ENCODE data around the gene THNSL1.

Gene THNSL1

DNA sequence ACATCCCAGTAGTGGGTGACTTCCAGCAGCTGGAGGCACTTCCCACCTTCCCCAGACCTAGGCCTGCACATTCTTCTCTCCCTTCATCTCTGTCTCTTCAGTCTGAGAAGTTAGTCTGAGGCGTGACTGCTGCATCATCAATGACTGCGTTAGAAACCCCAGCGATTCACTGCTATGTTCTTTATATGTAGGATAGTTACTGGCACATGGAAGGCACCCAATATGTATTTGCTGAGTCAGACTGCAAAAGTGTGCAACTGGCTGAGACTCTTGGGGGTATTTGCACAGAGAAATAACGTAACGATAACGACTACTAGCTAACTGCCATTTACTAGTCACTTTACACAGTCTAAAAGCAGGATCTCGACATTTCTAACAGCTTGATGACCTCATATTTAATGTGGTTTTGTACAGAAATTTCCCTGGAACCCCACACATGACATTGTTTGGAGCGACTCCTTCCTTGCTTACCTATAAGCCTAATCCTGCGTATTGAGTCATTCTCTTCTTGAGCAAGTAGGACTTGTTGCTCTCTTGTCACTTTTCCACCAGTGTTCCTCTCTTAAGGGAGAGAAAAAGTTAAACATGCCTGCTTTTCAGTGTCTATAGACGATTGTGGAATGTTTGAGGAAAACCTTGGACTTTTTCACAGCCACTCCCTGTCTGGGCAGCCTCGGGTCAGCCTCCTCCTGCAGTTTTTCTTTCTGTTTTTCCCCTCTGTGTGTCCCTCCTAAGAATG is 45.5 kb downstream of the THNSL1 start:
- peak; percentile 50 for DNase-seq

DNA sequence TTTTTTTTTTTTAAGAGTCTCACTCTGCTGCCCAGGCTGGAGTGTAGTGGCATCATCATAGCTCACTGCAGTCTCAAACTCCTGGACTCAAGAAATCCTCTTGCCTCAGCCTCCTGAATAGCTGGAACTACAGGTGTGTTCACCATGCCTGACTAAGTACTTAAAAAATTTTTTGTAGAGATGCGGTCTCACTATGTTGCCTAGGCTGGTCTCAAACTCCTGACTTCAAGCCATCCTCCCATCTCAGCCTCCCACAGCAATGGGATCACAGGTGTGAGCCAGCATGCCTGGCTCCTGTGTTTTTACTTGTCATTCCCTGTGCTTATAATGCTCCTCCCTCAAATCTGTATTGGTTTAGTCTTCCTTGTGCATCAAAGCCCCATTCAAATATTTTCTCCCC is 46.7 kb downstream of the THNSL1 start:
- no peak for DNase-seq

DNA sequence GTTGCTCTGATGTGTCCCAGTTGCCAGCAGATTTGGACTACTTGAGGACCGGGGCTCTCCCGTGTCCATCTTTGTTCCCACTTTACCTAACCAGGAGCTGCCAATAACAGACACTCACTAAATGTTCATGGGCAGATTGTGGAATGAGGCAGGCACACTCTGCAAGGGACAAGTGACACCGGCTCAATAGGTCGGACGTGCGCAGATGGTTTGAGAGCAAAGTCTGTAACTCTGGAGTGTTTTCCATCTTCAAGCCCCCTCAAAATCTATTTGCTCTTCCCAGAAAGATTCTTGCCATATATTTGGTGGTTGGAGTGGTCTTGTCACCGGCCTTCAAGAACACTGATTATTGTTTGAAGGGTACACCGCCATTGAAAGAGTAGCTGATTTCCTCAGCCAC is 47.2 kb downstream of the THNSL1 start:
- DNase-seq, result no peak

DNA sequence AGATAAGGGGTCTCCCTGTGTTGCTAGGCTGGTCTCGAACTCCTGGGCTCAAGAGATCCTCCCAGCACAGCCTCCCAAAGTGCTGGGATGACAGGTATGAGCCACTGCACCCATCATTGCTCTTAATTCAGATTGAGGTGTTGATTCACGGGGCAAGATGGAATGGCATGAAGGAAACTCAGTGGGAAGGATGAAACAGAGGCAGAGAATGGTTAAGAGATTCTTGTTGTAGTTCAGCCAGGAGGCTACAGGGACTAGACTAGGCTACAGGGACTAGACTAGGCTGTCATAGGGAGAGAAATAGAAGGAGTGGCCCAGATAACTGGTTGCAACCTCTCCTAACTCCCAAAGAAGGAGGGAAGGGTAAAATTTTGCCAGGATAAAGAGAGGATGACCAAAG is 48.0 kb downstream of the THNSL1 start:
- DNase-seq, result no peak

DNA sequence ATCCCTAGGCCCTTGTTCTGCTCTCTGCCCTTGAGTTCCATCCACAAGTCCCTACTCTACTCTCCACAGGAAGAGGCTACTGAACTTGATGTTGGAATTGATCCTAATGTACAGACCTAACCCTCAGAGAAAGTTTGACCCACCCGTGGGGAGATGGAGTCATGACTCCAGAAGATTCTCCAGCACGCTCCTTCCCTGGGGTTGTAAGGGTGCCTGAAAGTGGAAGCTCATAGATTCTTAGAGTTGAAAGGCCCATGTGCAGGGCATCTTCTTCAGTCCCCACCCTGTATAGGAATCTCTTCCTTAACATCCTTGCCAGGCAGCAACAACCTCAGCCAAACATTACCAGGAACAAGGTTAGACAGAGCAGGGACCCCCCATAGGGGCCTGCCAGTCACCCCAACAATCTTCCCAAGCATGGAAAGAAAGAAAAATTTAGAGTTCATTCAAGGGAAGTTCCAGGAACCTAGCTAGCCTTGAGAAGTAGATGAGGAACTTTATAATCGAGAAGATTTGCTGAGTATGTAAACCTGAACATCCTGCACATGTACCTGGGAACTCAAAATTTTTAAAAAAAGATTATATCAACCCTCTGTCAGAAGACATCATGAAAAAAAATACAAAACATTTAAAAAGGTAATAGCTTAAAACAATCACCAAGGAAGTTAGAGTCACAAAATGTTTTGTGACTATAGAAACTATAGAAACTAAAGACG is 49.5 kb downstream of the THNSL1 start:
- DNase-seq, result no peak

DNA sequence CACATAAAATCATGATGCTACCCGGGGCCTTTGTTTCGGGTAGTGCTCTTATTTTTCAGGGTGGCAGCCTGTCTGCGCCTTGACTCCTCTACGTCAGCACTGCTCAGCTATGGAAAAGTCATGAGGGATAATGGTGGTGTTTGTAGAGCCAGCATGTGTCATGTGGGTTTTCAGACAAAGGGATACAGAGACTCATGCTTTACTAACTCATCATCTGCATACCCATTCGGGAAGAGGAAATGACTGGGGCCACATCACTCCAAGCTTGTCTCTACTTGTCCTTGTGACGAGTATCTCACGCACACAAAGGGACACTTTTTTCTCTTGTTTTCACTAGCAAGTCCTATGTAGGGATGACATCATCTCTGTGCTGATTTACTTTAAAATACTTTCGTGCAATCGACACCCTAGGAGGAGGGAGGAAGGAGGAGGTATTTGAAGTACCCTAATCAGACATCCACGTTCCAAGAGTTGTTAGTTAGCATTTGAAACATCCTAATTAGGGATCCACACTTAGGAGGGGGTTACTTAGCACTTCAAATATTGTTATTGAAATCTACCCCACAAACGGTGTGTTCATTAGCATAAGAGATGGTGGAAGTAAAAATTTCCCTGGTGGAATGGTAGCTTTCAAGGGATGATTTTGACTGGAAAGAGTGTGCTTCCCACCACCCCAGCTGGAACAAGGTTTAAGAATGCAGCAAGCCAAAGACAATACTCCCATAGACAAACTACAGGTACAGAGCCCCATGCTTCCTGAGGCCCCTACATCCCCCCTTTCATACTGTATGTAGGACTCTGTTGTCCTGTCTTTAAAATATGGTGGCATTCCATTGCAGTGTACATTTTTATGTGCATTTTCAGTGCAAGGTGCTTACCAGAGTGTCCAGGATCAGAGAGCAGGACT is 52.0 kb downstream of the THNSL1 start:
- DNase-seq, result no peak

DNA sequence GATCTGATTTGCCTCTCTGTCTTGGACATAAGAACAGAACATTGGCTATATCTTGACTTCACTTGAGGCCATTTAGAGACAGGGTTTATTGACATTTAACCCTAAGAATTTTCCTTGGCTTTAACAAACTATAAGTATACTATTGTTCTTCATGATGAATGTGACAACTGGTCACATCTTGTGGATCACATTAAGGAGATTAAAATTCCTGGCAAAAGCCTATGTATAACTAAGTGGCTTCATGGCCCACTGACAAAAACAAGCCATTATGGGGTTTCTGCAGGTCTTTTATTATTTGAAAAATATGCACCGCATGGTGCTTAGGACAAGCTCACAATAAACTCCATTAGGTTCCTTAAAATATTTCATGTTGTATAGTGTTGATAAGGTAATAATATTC is 54.8 kb downstream of the THNSL1 start:
- no peak for DNase-seq

DNA sequence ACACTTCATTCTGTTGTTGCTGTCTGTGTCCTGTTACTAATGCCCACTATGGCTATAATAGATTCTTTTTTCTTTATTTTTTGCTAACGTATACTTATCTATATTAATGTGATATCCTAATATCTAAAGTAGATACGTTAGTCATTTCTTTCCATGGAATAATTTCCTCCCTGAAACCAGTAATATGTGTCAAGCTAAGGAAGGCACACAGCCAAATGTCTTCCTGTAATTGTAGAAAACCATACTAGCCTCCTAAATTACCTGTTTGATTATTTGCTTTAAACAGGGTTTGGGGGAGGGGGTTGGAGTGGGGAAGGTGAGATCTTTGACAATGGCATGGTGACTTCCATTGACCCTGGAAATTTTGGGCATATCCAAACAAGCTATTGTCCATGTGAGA is 56.4 kb downstream of the THNSL1 start:
- no peak for DNase-seq

DNA sequence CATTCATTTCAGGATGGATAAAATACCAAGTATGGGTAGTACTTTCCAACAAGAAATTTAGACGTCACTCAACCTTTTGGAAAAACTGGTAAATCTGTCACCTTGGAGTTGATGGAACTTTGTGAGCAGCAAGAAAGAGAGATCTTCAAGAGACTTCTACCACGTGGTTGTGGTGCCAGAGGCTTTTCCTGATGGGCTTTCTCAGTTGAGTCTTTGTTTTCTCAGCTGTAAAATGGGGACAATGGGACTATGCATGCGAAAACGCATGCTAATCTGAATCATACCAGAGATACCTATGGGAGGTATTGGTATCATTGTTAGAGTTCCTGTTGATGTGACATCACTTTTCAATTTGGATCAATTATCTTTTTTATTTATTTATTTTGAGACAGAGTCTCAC is 59.4 kb downstream of the THNSL1 start:
- DNase-seq, result no peak

All from NCI-H226 (cell line).